HG02642 (cell line): ENCODE results near the gene GRK1.

ENCODE experiments used
- ATAC-seq: cut with Tn5 transposase; IDR thresholded peaks from one replicate; pipeline ENCODE4 v1.9.1; 2021; ENCODE audit warnings: mild to moderate bottlenecking; ENCODE audit not compliant: unreplicated experiment, poor library complexity

Gene GRK1

DNA sequence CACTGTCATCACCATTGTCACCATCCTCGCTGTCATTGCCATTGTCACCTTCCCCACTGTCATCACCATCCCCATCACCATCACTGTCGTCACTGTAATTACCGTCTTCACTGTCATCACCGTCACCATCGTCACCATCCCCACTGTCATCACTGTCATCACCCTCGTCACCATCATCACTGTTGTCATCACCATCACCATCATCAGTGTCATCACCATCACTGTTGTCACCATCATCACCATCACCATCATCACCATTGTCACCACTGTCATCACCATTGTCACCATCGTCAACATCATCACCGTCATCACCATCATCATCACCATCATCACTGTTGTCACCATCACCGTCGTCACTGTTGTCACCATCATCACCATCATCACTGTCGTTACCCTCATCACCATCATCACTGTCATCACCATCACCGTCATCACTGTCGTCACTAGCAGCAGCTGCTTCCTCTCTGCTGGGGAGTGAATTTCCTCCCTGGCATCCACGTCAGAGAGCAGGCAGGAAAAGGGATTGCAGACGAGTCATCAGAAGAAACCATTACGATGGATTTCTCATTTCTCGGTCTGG, 119.3 kb downstream of the GRK1 start:
- ATAC-seq = no peak
